Body of pancreas (tissue), 4 donors: ENCODE results near the gene ABCC9. TPM values are rescaled to one million over a fixed set of nuclear protein-coding genes. Genes with fewer than 3 reads are reported as not detected.

ENCODE experiments used
- ATAC-seq: fragments of 150-250 bp; one replicate; pipeline ENCODE4 v1.9.1; 2016
- DNase-seq, 4 donors: peaks; one replicate each; pipeline ENCODE4 v3.0.0-alpha.2; 2019
- H3K27ac ChIP-seq, 4 donors: fragments of 200-600 bp; sonication (generic); 1 replicate in 3 of 4; 2 replicates in 1 of 4; pipeline versions ENCODE4 v1.5.1 to v1.6.1; 2016 to 2019; ENCODE audit warnings: mild to moderate bottlenecking in 1 of 4, mixed read lengths in 1 of 4, moderate library complexity in 1 of 4
- H3K27me3 ChIP-seq, 2 donors: fragments of 200-600 bp; sonication (generic); one replicate each; pipeline ENCODE4 v1.6.0; 2016; ENCODE audit warnings: mild to moderate bottlenecking in 1 of 2
- H3K36me3 ChIP-seq, 2 donors: fragments of 200-600 bp; sonication (generic); replicated peaks in 1 of 2; 2 replicates each; pipeline ENCODE4 v1.5.1; 2016; ENCODE audit warnings: low read depth in 2 of 2; ENCODE audit not compliant: insufficient read depth in 1 of 2
- H3K4me1 ChIP-seq: fragments of 200-600 bp; sonication (generic); one replicate; pipeline ENCODE4 v1.6.0; 2016
- H3K4me3 ChIP-seq, 2 donors: fragments of 200-600 bp; sonication (generic); 1 replicate in 1 of 2; 2 replicates in 1 of 2; pipeline ENCODE4 v1.5.1; 2016 to 2019
- H3K9me3 ChIP-seq, 3 donors: fragments of 200-600 bp; sonication (generic); 1 replicate in 2 of 3; 2 replicates in 1 of 3; pipeline ENCODE4 v1.5.1; 2016
- POLR2A ChIP-seq, 3 donors: fragments of 450-650 bp; IDR thresholded peaks; one replicate each; pipeline ENCODE4 v1.6.1; 2016; ENCODE audit warnings: antibody characterized with exemption in 3 of 3, mild to moderate bottlenecking in 2 of 3
- WGBS, 2 donors: methylation state at CpG; one replicate each; pipeline ENCODE4 v1.1.5; 2017; 5-methylcytosine and 5-hydroxymethylcytosine counted together
- intact Hi-C: fragments of 100-400 bp; cut with DNase I; formaldehyde crosslinking; loops from one replicate; pipeline ENCODE4 v1.15.1; 2023
- total RNA-seq, 2 donors: library from RNA; depleted of rRNA; stranded (reverse); fragments of >200 nt; gene quantifications; one replicate each; pipeline ENCODE4 v1.1.0, GENCODE V29; 2016
- TF ChIP-seq, protein P1 (sequence below), 7 experiments: fragments of 450-650 bp in 4 of 7; fragments of 200-600 bp in 3 of 7; sonication (generic) in 3 of 7; IDR thresholded peaks; one replicate each; pipeline ENCODE4 v1.5.1; 2016 to 2019; ENCODE audit warnings: antibody characterized with exemption in 7 of 7

ABCC9 gene
- total RNA-seq, 2 donors from 2014 or later = 12.2 to 13.2 TPM

DNA sequence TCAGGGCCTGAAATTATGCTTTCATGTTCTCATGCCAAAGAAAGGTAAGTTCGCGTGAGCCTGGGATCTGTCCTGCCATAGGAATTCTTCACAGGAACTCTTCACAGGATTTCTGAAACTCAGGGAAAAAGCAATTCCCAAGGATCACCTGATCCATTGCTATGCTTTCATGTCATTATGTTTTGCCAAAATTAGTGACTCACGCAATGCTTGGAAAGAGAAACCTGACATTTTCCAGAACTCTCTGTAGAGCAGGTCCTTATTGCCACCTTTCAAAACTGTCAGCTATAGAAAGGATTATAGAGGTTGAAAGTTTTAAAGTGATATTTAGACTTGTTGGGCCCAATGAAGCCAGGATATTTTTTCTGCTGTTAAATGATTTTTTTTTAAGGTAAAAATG is 160.4 kb downstream of the ABCC9 start:
- Histone ChIP-seq H3K27me3 (no peaks in the 10 kb centered on the region), H3K9me3 (no peaks in the 10 kb centered on the region), H3K27ac (peak overlapping the region; percentile 9 to 71 (median 56)), H3K4me1 (peaks cover 40% of the 10 kb centered on the region), H3K36me3 (no peaks in the 10 kb centered on the region), H3K4me3 (no peak overlapping the region)
- ATAC-seq (peak; percentile 80), DNase-seq (peak in 1 of 4 donors; percentile 22)
- WGBS, 2 donors = 41 to 64% methylated on average over 3 of the region's 3 CpGs
- intact Hi-C loops = no loop called here
- TF ChIP-seq, protein P1, sequence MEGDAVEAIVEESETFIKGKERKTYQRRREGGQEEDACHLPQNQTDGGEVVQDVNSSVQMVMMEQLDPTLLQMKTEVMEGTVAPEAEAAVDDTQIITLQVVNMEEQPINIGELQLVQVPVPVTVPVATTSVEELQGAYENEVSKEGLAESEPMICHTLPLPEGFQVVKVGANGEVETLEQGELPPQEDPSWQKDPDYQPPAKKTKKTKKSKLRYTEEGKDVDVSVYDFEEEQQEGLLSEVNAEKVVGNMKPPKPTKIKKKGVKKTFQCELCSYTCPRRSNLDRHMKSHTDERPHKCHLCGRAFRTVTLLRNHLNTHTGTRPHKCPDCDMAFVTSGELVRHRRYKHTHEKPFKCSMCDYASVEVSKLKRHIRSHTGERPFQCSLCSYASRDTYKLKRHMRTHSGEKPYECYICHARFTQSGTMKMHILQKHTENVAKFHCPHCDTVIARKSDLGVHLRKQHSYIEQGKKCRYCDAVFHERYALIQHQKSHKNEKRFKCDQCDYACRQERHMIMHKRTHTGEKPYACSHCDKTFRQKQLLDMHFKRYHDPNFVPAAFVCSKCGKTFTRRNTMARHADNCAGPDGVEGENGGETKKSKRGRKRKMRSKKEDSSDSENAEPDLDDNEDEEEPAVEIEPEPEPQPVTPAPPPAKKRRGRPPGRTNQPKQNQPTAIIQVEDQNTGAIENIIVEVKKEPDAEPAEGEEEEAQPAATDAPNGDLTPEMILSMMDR (IDR thresholded peaks at IDR 0.05) = no peak
- TF ChIP-seq POLR2A (IDR thresholded peaks at IDR 0.05) = no peak

DNA sequence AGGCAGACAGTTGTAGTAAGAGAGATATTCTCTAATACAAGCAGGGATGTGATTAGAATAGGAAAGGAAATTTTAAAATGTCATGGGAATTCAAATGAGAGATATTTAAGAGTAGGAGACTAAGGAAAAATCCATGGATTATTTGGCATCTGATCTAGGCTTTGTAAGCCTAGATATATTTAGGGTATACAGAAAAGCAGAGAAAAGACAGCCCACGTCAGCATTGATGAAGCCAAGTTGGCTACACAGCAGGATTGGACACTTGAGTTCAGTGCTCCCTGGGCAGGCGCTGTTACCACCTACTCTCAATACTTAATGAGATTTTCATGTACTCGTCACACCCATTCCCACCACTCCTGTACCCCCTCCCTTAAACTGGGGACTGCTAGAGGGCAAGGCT is 165.1 kb downstream of the ABCC9 start:
- H3K36me3 ChIP-seq = no peaks in the 10 kb centered on the region
- no peaks in the 10 kb centered on the region for H3K9me3 ChIP-seq
- peak overlapping the region; percentile 48 to 93 (median 89) for H3K27ac ChIP-seq
- peak in 3 of 4 donors; percentile 40 to 60 (median 49) for DNase-seq
- WGBS, 2 donors = 41 to 56% methylated on average over 3 of the region's 3 CpGs
- peaks cover 56% of the 10 kb centered on the region for H3K4me1 ChIP-seq
- intact Hi-C loops = no loop called here
- no peak overlapping the region for H3K4me3 ChIP-seq
- H3K27me3 ChIP-seq = no peaks in the 10 kb centered on the region
- TF ChIP-seq, protein P1 (IDR thresholded peaks at IDR 0.05) = no peak
- peak in 1 of 3 donors; percentile 32 for TF ChIP-seq POLR2A (IDR thresholded peaks at IDR 0.05)
- ATAC-seq = no peak

DNA sequence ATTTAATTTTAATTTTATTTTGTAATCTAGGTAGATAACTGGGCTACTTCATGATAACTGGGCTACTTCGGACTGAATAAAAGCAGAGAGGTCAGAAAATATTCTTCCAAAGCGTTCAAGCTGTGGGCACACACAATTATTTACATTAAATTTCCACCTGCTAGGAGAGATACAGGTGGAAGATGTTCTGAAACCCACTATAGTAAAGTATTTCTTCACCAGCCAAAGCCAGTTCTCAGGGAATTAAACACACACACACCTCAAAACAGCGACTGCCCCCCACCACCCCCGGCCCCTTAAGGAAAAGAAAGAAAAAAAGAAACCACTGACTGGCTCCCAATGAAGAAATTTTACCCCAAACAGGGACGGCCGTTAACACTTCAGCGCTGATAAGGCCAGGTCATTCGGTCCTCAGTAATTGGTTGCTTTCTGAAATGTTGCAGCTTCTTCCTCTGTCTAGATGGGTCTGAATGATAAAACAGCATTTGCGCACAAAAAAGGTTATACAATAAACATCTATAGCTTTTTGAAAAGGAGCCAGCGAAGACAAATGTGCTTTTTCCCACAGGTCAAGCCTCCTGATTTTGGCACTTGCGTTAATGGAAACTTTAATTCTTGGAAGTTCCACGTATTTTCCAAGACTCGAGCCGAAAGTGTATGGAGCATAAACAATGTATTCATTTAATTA is 165.9 kb downstream of the ABCC9 start:
- peak; percentile 22 for ATAC-seq
- peaks cover 53% of the 10 kb centered on the region for H3K4me1 ChIP-seq
- H3K9me3 ChIP-seq = no peaks in the 10 kb centered on the region
- peak overlapping the region; percentile 65 to 93 (median 89) for H3K27ac ChIP-seq
- 11% methylated on average over 14 of the region's 14 CpGs for WGBS, 2 donors
- no peaks in the 10 kb centered on the region for H3K27me3 ChIP-seq
- TF ChIP-seq POLR2A (IDR thresholded peaks at IDR 0.05) = peak in 2 of 3 donors; percentile 45 to 64
- TF ChIP-seq, protein P1 (IDR thresholded peaks at IDR 0.05) = no peak
- H3K4me3 ChIP-seq = no peak overlapping the region
- no peaks in the 10 kb centered on the region for H3K36me3 ChIP-seq
- intact Hi-C loops = no loop called here
- peak in 3 of 4 donors; percentile 27 to 69 (median 30) for DNase-seq

DNA sequence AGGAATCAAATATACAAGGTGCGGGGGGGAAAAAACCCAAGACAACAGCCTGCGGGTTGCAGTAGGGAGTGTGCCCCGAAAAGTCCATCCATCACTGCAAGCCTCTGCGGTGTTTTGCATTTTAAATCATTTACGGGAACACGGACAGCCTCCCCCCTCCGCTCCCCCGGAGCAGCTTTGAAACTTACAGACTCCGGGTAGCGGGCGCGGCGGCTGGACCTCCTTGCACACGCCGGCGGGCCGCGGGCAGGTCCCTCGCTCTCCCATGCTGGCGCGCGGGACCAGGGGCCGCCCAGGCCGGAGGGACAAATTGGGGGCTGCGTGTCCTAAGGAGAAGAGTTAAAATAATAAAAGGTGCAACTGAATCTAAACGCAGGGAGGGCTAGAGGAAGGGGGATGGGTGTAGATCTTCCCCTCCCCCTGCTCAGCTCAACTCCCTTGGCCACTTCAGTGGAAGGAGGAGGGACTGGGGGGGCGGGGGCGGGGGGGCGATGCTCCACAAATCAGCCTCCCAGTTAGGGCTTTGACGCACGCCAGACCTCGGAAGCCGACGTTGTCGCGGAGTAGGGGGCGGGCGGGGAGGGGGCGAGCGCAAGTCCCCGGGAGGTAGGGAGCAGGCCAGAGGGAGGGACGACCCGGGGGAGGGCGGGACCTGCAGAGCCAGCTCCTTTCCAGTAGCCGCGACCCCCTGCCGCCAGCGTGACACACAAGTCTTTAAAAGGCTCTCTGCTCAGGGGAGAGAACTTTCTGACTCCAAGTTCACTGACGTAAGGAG is 166.7 kb downstream of the ABCC9 start, which contains the start of gene KCNJ8:
Gene KCNJ8 (minus strand): TSS at position 349 of the 775 bp plus-strand sequence. CDS start 1,090 bp downstream, outside the sequence.
- Histone ChIP-seq H3K4me1 (peaks cover 46% of the 10 kb centered on the region), H3K27ac (peak within 1 kb of the TSS; percentile 65 to 93 (median 89)), H3K4me3 (peak within 1 kb of the TSS in 1 of 2 donors; percentile 42), H3K9me3 (no peaks in the 10 kb centered on the region), H3K27me3 (no peaks in the 10 kb centered on the region), H3K36me3 (no peaks in the 10 kb centered on the region)
- intact Hi-C loops = no loop called here
- peak in 2 of 3 donors; percentile 75 to 89 for TF ChIP-seq POLR2A (IDR thresholded peaks at IDR 0.05)
- TF ChIP-seq, protein P1 (IDR thresholded peaks at IDR 0.05) = peak in 1 of 7 experiments; percentile 6
- peak; percentile 84 to 95 (median 88) for DNase-seq
- peak; percentile 87 for ATAC-seq
- 1 to 2% methylated on average over 38 to 43 of the region's 49 CpGs for WGBS, 2 donors
